Measurements from ENCODE around the gene PCNT.
"Not testable (repeated sequence)": the region's sequence is repeated elsewhere in the genome, so short reads cannot be mapped to it uniquely, and the experiment has no call there.

Gene PCNT

DNA sequence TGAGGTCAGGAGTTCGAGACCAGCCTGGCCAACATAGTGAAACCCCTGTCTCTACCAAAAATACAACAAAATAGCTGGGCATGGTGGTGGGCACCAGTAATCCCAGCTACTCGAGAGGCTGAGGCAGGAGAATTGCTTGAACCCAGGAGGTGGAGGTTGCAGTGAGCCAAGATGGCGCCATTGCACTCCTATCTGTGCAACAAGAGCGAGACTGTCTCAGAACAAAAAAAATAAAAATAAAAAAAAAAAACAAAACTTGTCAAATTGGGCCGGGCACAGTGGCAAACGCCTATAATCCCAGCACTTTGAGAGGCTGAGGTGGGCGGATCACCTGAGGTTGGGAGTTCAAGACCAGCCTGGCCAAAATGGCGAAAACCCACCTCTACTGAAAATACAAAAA is 13.7 kb upstream of the PCNT start:
- not testable (repeated sequence) for DNase-seq

- no peak for DNase-seq
Measured at GRCh38 chr21:46311568-46311967, 12.4 kb upstream of the PCNT start.

- no peak for DNase-seq
Measured at GRCh38 chr21:46312949-46313348, 11.0 kb upstream of the PCNT start.

DNA sequence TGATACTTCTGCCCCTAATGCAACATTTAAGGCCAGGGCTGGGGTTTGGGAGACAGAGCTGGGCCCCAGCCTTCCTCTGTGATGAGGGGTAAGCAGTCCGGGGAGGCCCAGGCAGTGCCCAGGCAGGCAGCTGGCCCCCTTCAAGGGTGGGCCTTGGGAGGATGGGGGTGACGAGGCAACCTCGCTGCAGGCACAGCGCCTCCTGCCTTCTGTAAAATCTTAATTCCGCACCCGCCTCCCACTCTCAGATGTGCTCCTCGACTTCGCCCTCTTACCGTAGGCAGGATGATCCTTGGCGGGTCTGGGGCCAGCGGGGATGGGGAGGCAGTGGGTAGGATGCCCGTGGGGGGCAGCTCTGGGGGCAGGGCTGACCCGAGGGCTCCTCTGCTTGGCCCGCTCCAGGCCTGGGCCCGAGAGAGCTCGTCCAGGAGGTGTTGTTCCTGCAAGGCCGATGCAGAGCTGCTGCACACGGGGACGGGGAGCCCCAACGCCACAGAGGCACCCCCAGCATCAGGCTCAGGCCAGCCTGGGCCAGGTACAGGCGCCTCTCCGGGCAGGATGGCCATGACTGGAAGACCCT is 9.4 kb upstream of the PCNT start:
- DNase-seq = no peak

DNA sequence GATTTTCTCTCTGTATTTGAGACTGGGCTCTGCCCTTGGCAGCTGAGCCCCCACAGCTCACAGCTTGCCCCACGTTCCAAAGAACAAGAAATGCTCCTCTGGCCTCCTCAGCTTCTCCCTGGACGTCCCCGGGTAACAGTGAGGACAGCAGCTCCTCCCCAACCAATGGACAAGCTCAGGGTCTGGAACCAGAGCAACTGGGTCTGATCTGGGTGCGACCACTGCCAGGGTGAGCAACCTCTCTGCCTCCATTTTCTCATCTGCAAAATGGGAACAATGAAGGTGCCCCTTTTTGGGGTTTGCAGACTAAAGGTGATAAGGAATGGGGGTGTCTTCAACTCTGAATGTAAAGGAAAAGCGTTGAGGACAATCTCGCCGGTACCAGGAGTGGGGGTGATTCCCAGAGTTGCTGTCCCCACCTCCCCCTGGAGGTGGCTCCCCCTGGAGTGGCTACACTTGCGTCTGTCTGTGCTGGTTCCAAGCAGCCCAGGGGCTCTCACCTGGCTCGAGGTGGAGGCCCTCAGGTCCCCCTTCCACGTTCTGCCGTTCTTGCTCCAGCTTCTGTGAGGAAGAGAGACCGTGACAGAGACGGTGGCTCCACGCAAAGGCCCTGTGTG is 7.1 kb upstream of the PCNT start:
- no peak for DNase-seq

DNA sequence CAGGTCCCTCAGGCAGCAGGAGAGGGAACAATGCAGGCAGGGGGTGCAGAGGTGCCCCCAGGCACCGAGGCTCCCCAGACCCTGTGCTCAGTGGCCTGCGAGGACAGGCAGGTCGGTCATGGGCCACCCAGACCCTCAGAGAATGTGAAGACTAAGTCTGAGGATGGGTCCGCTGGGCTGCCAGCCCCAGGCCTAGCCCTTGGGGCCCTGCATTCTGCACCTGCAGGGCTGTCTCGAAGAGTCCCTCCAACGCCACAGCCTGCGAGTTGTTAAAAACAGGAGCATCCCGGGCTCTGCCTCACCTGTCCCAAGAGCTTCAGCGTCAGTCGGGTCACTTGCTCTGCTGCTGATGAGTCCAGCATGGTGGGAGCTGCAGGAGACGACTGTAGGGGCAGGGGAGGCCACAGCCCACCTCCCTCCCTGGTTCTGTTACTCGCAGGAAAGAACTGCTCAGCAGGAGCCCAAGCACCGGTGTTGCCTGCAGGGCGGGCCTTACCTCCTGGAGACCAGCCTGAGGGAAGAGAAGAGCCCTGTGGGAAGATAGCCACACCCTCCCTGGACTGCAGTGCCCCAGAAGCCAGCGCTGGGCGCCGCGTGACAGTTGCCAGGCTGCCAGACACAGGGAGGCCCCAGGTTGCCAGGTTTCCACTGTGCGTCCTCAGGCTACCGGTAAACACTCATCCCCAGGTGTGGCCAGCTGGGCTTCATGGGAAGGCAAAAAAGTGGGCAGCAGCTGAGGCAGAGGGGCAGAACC is 6.1 kb upstream of the PCNT start:
- DNase-seq = peak; percentile 74

GRCh38 chr21:46318464-46318845 is 5.5 kb upstream of the PCNT start:
- DNase-seq = no peak

DNA sequence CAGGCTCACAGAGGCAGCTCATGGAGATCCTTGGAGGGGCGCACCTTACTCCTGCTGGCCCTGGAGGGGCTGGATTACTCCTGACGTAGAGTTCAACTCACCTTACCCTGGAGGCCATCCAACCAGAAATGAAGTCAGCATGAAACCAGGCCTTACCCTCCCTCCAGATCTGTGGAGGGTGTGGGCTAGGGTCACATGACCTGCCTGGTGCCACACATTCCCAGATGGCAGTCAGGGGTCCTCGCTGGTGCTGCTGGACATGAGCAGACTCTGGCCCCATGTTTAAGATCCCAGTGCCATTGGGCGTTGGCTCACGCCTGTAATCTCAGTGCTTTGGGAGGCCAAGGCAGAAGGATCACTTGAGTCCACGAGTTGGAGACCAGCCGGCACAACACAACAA is 4.8 kb upstream of the PCNT start:
- DNase-seq = no peak

DNA sequence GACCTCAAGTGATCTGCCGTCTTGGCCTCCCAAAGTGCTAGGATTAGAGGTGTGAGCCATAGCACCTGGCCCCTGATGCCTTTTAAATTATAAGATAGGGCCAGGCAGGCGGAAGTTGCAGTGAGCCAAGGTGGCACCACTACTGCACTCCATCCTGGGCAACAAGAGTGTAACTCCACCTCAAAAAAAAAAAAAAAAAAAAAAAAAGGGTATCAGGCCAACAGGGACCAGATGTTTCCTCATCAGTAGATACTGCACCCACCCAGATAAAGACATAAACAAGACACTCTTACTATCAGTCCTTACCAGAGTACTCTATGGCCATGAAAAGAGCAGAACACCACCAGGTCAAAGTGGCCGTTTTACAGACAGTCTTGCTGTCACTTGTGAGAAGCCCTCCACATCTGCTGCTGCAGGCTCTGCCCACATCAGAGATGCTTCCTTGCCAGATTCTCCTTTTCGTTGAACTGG is 3.6 kb upstream of the PCNT start:
- no peak for DNase-seq

- peak; percentile 60 for DNase-seq
Measured at GRCh38 chr21:46322351-46323226, 1.4 kb upstream of the PCNT start.

DNA sequence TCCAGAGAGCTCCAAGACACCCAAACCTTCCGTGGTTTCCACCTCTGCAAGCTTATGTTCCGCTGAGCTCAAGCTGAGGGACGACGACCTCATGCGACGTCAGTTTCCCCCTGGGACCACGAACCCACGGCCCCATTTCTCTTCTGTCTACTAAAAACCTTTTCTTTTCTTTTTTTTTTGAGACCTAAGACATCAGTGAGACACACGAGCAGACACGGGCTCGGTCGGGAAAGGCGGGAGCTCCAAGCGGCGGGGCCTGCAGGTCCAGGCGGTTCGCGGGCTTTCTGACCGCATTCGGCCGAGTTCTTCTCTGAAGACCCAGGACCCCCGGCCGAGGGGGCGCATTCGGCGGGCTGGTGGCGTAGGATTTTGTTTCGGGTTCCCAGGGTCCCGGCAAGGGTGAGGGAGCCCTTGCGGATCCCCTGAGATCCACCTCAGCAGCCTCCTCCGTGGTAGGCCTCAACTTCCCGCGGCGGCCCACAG is 688 bp upstream of the PCNT start:
- DNase-seq = no peak

DNA sequence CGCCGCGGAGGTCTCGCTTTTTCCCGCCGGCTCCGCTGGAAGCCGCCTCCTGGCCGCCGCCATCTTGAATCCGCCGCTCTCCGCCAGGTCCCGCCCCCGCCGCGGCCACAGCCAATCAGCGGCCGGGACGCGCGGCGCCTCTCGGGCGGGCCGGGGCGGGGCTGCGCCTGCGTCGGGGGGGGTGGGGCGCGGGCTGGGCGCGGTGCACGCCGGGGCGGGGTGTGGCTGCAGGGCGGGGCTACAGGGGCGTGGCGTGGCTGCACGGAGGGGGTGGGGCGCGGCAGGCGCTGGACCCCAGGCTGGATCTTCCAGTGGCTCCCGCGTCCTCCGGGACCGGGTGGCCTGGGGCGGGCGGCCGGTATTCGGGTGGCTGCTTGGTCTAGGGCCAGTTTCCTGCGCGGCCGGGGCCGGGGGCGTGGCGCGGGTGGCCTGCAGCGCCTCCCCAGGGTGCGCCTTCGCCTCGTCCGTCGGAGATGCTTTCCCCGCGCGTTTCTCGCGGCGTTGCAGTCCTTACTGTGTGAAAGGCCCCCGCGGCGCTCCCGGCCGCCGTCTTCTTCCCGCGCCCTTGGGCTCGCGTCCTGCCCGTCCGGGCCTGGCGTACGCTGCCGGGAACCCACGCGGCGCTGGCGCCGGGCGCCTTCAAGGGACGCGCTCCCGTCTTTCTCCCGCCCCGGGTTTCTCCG is 575 bp downstream of the PCNT start:
- DNase-seq = peak; percentile 94

DNA sequence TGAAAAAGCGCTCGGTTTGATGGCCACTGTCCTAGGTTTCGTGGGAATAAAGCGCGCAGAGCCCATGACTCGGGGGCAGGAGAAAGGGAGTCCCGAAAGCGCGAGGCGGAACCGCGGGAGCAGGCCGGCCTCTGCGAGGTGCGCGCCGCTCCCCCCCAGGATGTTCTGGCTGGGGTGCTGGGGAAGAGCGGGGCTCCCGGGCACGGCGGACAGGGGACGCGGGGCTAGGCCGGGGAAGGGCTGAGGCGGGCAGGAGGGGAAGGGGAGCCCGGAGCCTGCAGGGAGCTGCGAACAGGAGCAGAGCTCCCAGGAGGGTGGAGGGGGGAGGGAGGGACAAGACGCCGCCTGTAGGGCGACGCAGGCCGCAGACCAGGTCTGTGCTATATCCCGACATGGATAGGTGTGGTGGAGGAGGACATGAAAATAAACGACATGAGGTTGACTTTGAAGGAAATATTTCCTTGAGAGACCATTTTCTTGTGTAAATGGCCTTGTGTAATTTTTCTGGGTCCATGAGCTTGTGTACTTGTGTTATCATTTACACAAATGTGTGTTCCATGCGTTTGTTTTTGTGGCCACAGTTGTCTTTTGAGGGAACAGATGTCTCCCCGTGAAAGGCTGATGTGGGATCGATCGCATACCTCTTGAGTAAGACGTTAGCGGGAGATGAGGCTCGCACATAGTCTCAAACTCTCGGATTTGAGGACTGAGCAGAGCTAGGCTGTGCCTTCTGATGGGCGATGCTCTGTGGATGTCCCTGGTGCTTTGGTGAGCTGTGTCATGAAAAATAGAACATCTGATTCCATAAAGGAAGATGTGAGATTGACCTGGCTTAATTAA is 1.3 kb downstream of the PCNT start:
- peak; percentile 88 for DNase-seq

DNA sequence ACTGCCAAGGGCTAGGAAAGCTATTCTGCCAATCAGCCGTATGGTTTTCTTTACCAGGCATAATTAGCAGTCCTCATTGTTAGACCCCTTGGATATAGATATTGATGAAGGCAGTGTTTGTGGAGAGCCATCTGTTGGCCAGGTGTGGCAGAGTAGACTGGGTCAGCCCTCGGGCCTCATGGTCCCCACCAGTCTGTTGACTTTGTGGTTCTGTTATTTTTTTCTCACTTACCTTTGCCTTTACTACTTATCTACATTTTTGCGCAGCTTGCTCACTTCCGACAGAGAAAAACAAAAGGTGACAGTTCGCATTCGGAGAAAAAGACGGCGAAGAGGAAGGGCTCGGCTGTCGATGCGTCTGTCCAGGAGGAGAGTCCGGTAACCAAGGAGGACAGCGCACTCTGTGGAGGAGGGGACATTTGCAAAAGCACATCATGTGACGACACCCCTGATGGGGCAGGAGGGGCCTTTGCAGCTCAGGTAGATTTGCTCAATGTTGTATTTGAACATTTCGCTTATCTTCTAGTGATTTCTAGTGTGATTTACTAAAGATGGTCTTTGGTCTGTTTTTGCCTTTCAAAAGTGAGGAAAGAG is 2.3 kb downstream of the PCNT start:
- no peak for DNase-seq

DNA sequence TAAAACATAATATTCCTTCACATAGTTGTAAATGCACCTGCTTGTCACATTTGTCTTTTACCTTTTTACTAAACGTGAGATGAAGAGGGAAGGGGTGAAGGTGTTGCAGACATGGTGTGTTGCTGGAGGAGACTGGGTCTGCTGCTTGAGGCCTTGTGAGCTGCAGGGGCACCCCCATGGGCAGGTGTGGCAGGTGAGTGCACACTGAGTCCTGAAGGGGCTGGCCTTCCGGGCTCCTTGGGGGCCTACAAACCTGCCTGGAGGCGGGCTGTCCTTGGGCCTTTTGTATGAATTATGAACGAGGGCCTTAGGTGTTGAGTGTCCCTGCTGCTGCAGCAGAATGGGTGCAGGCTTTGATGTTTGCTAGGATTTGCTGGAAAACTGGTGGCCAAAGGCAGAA is 3.8 kb downstream of the PCNT start:
- DNase-seq = no peak

- DNase-seq = no peak
Measured at GRCh38 chr21:46328151-46328550, 4.2 kb downstream of the PCNT start.

- DNase-seq = no peak
Measured at GRCh38 chr21:46329796-46330195, 5.8 kb downstream of the PCNT start.

DNA sequence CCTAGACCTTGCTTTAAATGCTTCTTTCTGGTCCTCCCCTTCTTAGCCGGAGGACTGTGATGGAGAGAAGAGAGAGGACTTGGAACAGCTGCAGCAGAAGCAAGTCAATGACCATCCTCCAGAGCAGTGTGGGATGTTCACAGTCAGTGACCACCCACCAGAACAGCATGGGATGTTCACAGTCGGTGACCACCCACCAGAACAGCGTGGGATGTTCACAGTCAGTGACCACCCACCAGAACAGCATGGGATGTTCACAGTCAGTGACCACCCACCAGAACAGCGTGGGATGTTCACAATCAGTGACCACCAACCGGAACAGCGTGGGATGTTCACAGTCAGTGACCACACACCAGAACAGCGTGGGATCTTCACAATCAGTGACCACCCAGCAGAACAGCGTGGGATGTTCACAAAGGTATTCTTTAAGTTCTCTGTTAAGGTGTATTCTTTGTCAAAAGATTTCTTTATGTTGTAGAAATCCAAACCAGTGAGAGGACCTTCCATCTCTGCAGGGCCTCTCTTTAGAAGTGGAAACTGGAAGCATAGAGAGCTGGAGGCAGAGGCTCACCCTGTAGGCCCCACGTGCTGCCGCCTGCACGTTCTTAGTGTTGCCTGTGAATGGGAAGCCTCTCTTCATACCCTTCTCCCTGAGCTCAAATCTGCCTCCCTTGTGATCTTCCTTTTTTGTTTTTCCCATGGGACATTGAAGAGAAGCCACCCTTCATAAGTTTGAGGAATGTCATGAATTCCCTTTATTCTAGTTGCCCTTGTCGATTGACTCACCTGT is 10.6 kb downstream of the PCNT start:
- no peak for DNase-seq

DNA sequence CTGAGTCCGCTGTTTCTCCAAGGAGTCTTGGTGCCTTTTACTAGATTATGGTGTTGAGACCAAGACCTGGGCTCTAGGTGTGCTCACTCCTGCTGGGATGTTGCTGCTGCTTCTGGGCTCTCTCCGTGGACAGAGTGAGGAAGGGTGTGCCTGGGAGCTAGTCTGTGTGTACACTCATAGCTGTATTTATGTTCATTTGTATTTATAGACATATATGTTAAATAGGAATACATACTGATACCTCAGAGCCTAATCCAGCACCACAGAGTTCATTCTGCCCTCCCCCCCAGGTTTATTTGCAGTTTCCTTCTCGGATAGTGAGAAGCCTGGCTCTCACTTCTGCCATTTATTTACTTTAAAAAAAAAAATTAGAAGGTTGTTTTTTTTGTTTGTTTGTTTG is 12.6 kb downstream of the PCNT start:
- no peak for DNase-seq

DNA sequence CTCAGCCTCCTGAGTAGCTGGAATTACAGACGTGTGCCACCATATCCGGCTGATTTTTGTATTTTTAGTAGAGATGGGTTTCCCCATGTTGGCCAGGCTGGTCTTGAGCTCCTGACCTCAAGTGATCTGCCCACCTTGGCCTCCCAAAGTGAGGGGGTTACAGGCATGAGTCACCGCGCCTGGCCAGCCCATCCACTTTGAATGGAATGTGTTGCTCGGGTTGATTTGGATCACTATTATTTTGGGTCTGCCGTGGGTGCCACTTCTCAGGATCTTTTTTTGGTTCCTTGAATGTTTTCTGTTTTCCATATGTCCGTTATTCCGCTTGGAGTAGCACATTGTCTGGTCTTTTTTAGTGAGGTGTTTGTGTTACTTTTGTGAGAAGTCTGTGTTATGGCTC is 17.0 kb downstream of the PCNT start:
- peak; percentile 45 for DNase-seq

Data from islet precursor cell (in vitro differentiated cells).